Smooth muscle cell of the pulmonary artery (primary cell): ENCODE data around the gene CCDC71L. TPM values are rescaled to one million over a fixed set of nuclear protein-coding genes. Genes with fewer than 3 reads are reported as not detected.

Experiments
- total RNA-seq: library from RNA; depleted of rRNA; stranded (reverse); fragments of >200 nt; gene quantifications from 2 replicates; pipeline ENCODE4 v1.2.3, GENCODE V29; 2014

CCDC71L gene
- 22.6 and 43.5 TPM in 2 replicates for total RNA-seq

GRCh38 chr7:106660862-106661720 is at the start of gene CCDC71L:
Gene CCDC71L (minus strand): TSS chr7:106661158. CDS start chr7:106660896, 262 bp downstream.

Other genes with a start within 250 kb of the CCDC71L start
- 0.03 and 0.07 TPM in 2 replicates for gene PIK3CG, start 204.1 kb upstream of the CCDC71L start, total RNA-seq